Left ventricle myocardium inferior (tissue), 1 donor: ENCODE measurements around the gene TCEANC2. TPM values are rescaled to one million over a fixed set of nuclear protein-coding genes. Genes with fewer than 3 reads are reported as not detected.
A peak's percentile ranks its signal among the peaks of the same experiment; 100 is the strongest.

ENCODE experiments used
- DNase-seq: peaks from one replicate; pipeline ENCODE4 v3.0.0-alpha.2; 2020
- H3K27ac ChIP-seq: fragments of 200-600 bp; replicated peaks from 2 replicates; pipeline ENCODE4 v1.8.0; 2021
- H3K27me3 ChIP-seq: fragments of 200-600 bp; 2 replicates; pipeline ENCODE4 v1.8.0; 2021; ENCODE audit warnings: low read depth
- H3K36me3 ChIP-seq: fragments of 200-600 bp; 2 replicates; pipeline ENCODE4 v1.8.0; 2021
- H3K4me1 ChIP-seq: fragments of 200-600 bp; 2 replicates; pipeline ENCODE4 v1.8.0; 2021
- H3K4me3 ChIP-seq: fragments of 200-600 bp; 2 replicates; pipeline ENCODE4 v1.8.0; 2021; ENCODE audit warnings: mild to moderate bottlenecking, moderate library complexity
- H3K9me3 ChIP-seq: fragments of 200-600 bp; replicated peaks from 2 replicates; pipeline ENCODE4 v1.8.0; 2021
- CTCF ChIP-seq: fragments of 200-600 bp; IDR thresholded peaks from 2 replicates; pipeline ENCODE4 v1.8.0; 2021; ENCODE audit warnings: antibody characterized with exemption, mild to moderate bottlenecking, borderline replicate concordance
- intact Hi-C: fragments of 100-400 bp; cut with micrococcal nuclease; formaldehyde crosslinking; loops from one replicate; pipeline ENCODE4 v1.11.0; 2022
- total RNA-seq: library from RNA; stranded (reverse); fragmentation: NEBNext Ultra II Directional; extraction: Animal tissue kit (Norgen Biotek cat#: 25700); gene quantifications from one replicate; pipeline ENCODE4 v1.2.1, GENCODE V29; 2021
- donor health status: DM: no; HTN: yes; CAD: no; lungs with severe emphysema.

The TCEANC2 gene
- total RNA-seq, 1 donor from 2014 or later, result 5.7 TPM

GRCh38 chr1:54095546-54096226 is 42.3 kb downstream of the TCEANC2 start:
- Histone ChIP-seq H3K27ac (peak overlapping the region; percentile 21), H3K4me1 (peaks cover 9% of the 10 kb centered on the region), H3K4me3 (no peak overlapping the region), H3K9me3 (no peaks in the 10 kb centered on the region), H3K36me3 (peaks cover 14% of the 10 kb centered on the region), H3K27me3 (no peaks in the 10 kb centered on the region)
- no peak for DNase-seq
- intact Hi-C loops, result no loop called here
- TF ChIP-seq CTCF, result no peak

DNA sequence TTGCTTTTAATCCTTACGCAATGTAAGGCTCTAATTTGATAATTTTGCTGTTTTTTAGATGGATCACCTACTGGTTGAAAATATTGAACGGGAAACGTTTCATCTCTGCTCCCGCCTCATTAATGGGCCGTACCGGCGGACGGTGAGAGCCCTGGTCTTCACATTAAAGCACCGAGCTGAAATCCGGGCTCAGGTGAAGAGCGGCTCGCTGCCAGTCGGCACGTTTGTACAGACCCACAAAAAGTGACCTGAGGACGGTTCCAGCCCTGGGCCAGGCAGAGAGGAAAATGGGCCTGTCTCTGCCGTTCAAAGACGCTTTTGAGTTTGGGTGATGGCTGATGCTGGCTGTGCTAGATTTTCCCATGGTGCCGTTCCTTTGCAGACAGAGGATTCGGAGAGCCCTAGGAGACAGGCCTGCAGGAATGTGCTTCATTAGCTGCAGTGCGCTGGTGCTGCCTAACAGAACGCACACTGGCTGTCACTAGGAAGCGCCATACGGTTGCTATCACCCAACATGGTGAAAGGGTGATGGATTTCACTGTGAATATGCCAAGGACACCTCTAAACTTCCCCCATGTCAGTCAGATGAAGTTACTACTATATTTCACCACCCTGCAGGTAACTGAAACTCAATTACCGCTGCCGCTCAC is 42.9 kb downstream of the TCEANC2 start:
- H3K27ac ChIP-seq, result peak overlapping the region; percentile 21
- H3K4me1 ChIP-seq, result peaks cover 9% of the 10 kb centered on the region
- intact Hi-C loops, result no loop called here
- H3K27me3 ChIP-seq, result no peaks in the 10 kb centered on the region
- TF ChIP-seq CTCF, result no peak
- no peak for DNase-seq
- H3K9me3 ChIP-seq, result no peaks in the 10 kb centered on the region
- H3K4me3 ChIP-seq, result no peak overlapping the region
- H3K36me3 ChIP-seq, result peaks cover 14% of the 10 kb centered on the region

- intact Hi-C loops, result no loop called here
- Histone ChIP-seq H3K4me3 (no peak overlapping the region), H3K4me1 (peaks cover 9% of the 10 kb centered on the region), H3K27me3 (no peaks in the 10 kb centered on the region), H3K9me3 (no peaks in the 10 kb centered on the region), H3K27ac (no peak overlapping the region), H3K36me3 (peaks cover 14% of the 10 kb centered on the region)
- TF ChIP-seq CTCF, result no peak
- no peak for DNase-seq
Measured at GRCh38 chr1:54096877-54097240, 43.5 kb downstream of the TCEANC2 start.

GRCh38 chr1:54099061-54099610 is 45.7 kb downstream of the TCEANC2 start:
- Histone ChIP-seq H3K36me3 (peaks cover 11% of the 10 kb centered on the region), H3K4me1 (peaks cover 9% of the 10 kb centered on the region), H3K27me3 (no peaks in the 10 kb centered on the region), H3K27ac (no peak overlapping the region), H3K4me3 (no peak overlapping the region), H3K9me3 (no peaks in the 10 kb centered on the region)
- no peak for DNase-seq
- intact Hi-C loops, result no loop called here
- TF ChIP-seq CTCF, result no peak

- no peaks in the 10 kb centered on the region for H3K9me3 ChIP-seq
- no peak for TF ChIP-seq CTCF
- no peak overlapping the region for H3K4me3 ChIP-seq
- H3K27me3 ChIP-seq, result no peaks in the 10 kb centered on the region
- peaks cover 5% of the 10 kb centered on the region for H3K4me1 ChIP-seq
- no peak overlapping the region for H3K27ac ChIP-seq
- DNase-seq, result no peak
- intact Hi-C loops, result no loop called here
- H3K36me3 ChIP-seq, result peaks cover 11% of the 10 kb centered on the region
Measured at GRCh38 chr1:54100500-54100899, 47.1 kb downstream of the TCEANC2 start.
